GM12878 (cell line): ENCODE results near the gene RFC3. TPM values are rescaled to one million over a fixed set of nuclear protein-coding genes. Genes with fewer than 3 reads are reported as not detected.
A peak's percentile ranks its signal among the peaks of the same experiment; 100 is the strongest.

Experiments
- BRCA1 ChIP-seq: IDR thresholded peaks from 2 replicates; pipeline ENCODE4 v1.6.1; 2011; ENCODE audit warnings: low read depth, low read length, improper control_type of control experiment
- EED ChIP-seq: sonication (generic); IDR thresholded peaks from 2 replicates; pipeline ENCODE4 v1.6.1; 2016; ENCODE audit warnings: antibody characterized with exemption, low read depth
- EGR1 ChIP-seq, 2 experiments: IDR thresholded peaks; 1 replicate in 1 of 2; 2 replicates in 1 of 2; pipeline ENCODE4 v1.6.1; 2011 to 2012; ENCODE audit warnings: low read depth in 2 of 2, low read length in 2 of 2, borderline replicate concordance in 1 of 2, mild to moderate bottlenecking in 1 of 2, moderate library complexity in 1 of 2
- ETV6 ChIP-seq, 2 experiments: fragments of 450-650 bp in 1 of 2; IDR thresholded peaks in 1 of 2; conservative IDR thresholded peaks in 1 of 2; 2 replicates each; pipeline ENCODE4 v1.6.1; 2014; ENCODE audit warnings: antibody characterized with exemption in 1 of 2, borderline replicate concordance in 1 of 2, low read depth in 1 of 2, mild to moderate bottlenecking in 1 of 2, moderate library complexity in 1 of 2
- FOXM1 ChIP-seq: IDR thresholded peaks from 2 replicates; pipeline ENCODE4 v1.6.1; 2012; ENCODE audit warnings: low read depth, mild to moderate bottlenecking, inconsistent platforms, low read length, moderate library complexity
- HCFC1 ChIP-seq: fragments of 150-350 bp; IDR thresholded peaks from 2 replicates; pipeline ENCODE4 v1.6.1; 2014; ENCODE audit warnings: low read length
- HDAC6 ChIP-seq: fragments of 200-600 bp; sonication (generic); IDR thresholded peaks from one replicate; pipeline ENCODE4 v1.8.0; 2017; ENCODE audit warnings: antibody characterized with exemption; ENCODE audit not compliant: unreplicated experiment
- IKZF2 ChIP-seq, 2 experiments: fragments of 450-650 bp; IDR thresholded peaks; 2 replicates each; pipeline ENCODE4 v1.6.1; 2017; ENCODE audit warnings: mild to moderate bottlenecking in 2 of 2, moderate library complexity in 2 of 2
- MLLT1 ChIP-seq: fragments of 450-650 bp; IDR thresholded peaks from 2 replicates; pipeline ENCODE4 v1.6.1; 2016; ENCODE audit warnings: mild to moderate bottlenecking
- MYC ChIP-seq: IDR thresholded peaks from 2 replicates; pipeline ENCODE4 v1.6.1; 2011; ENCODE audit warnings: mild to moderate bottlenecking, low read length, moderate library complexity, inconsistent platforms; ENCODE audit not compliant: insufficient read depth, insufficient replicate concordance, insufficient read length, severe bottlenecking
- NFYB ChIP-seq: IDR thresholded peaks from 2 replicates; pipeline ENCODE4 v1.6.1; 2011; ENCODE audit warnings: low read depth, mild to moderate bottlenecking, low read length, improper control_type of control experiment, moderate library complexity; ENCODE audit not compliant: insufficient read depth
- NR2C1 ChIP-seq: fragments of 450-650 bp; IDR thresholded peaks from 2 replicates; pipeline ENCODE4 v1.6.1; 2017; ENCODE audit warnings: antibody characterized with exemption, mild to moderate bottlenecking, moderate library complexity
- PML ChIP-seq: IDR thresholded peaks from 2 replicates; pipeline ENCODE4 v1.6.1; 2012; ENCODE audit warnings: low read length, inconsistent platforms
- POLR2AphosphoS2 ChIP-seq: IDR thresholded peaks from 2 replicates; pipeline ENCODE4 v1.6.1; 2011; ENCODE audit warnings: low read depth, mild to moderate bottlenecking, low read length, improper control_type of control experiment, moderate library complexity
- POLR2AphosphoS5 ChIP-seq: IDR thresholded peaks from 2 replicates; pipeline ENCODE4 v1.6.1; 2011; ENCODE audit warnings: mild to moderate bottlenecking, low read length, inconsistent platforms
- SMARCA5 ChIP-seq: fragments of 450-650 bp; IDR thresholded peaks from 2 replicates; pipeline ENCODE4 v1.6.1; 2017; ENCODE audit warnings: mild to moderate bottlenecking
- TAF1 ChIP-seq: IDR thresholded peaks from 2 replicates; pipeline ENCODE4 v1.6.1; 2011; ENCODE audit warnings: mild to moderate bottlenecking, low read depth, low read length, borderline replicate concordance
- TARDBP ChIP-seq: IDR thresholded peaks from 2 replicates; pipeline ENCODE4 v1.6.1; 2016; ENCODE audit warnings: borderline replicate concordance
- TCF12 ChIP-seq: IDR thresholded peaks from 2 replicates; pipeline ENCODE4 v1.6.1; 2011; ENCODE audit warnings: low read depth, mild to moderate bottlenecking, low read length
- ZBTB4 ChIP-seq: fragments of 450-650 bp; formaldehyde crosslinking; IDR thresholded peaks from 2 replicates; pipeline ENCODE4 v1.4.0; 2022; ENCODE audit warnings: mild to moderate bottlenecking, moderate library complexity
- ZNF592 ChIP-seq: fragments of 450-650 bp; IDR thresholded peaks from 2 replicates; pipeline ENCODE4 v1.6.1; 2017; ENCODE audit warnings: mild to moderate bottlenecking, moderate library complexity
- polyA plus RNA-seq, 11 experiments: library from polyadenylated mRNA; depleted of rRNA in 4 of 11; unstranded in 6 of 11; stranded (reverse) in 5 of 11; fragments of >200 nt; fragmentation: Nextera tagmentation in 4 of 11; fragmentation: Illumina TruSeq in 1 of 11; extraction: Ambion mirVana in 4 of 11; extraction: Trizol in 1 of 11; gene quantifications; 1 replicate in 1 of 11; 2 replicates in 10 of 11; pipeline versions ENCODE4 v1.2.1 to v1.2.3, GENCODE V29; 2011 to 2016; ENCODE audit warnings: inconsistent platforms in 2 of 11, missing spikeins in 2 of 11, low read depth in 1 of 11
- total RNA-seq, 4 experiments: library from RNA; depleted of rRNA in 3 of 4; stranded (reverse); fragments of >200 nt in 3 of 4; fragmentation: Illumina TruSeq in 1 of 4; extraction: Trizol in 1 of 4; gene quantifications; 2 replicates each; pipeline versions ENCODE4 v1.2.1 to v1.2.3, GENCODE V29; 2013 to 2021

RFC3 gene
- total and polyA plus RNA-seq, 10 of the 15 experiments (the other 5 are each of a cell fraction or from before 2014, with no cell fraction given), result 57.6 to 98.9 (median 81.3) TPM

- no peak for TF ChIP-seq ZBTB4 (CRISPR knock-in tag)
- TF ChIP-seq EGR1 (IDR thresholded peaks at IDR 0.05; ENCODE audit: borderline replicate concordance in 1 of 2, low read depth in 2 of 2, low read length in 2 of 2), result peak in 1 of 2 experiments; percentile 59; a peak in 2 of 3 replicates
- peak; percentile 67 for TF ChIP-seq HCFC1
- no peak for TF ChIP-seq NFYB
- TF ChIP-seq POLR2AphosphoS2, result no peak
- peak; percentile 59; the same call in 1 of the 2 replicates for TF ChIP-seq TAF1
- no peak for TF ChIP-seq SMARCA5
- TF ChIP-seq NR2C1, result no peak
- TF ChIP-seq HDAC6, result no peak
- TF ChIP-seq ETV6 (conservative IDR thresholded peaks at IDR 0.05 in 1 of 2, IDR thresholded peaks at IDR 0.05 in 1 of 2; ENCODE audit: borderline replicate concordance in 1 of 2, low read depth in 1 of 2), result no peak
- TF ChIP-seq MLLT1, result 0 out of 2 replicates have a peak, but pooled peaks have one; percentile 46
- peak; percentile 76 for TF ChIP-seq PML
- peak; percentile 75 for TF ChIP-seq POLR2AphosphoS5
- TF ChIP-seq ZNF592, result no peak
- no peak for TF ChIP-seq MYC
- TF ChIP-seq BRCA1, result peak; percentile 78
- TF ChIP-seq TARDBP, result no peak
- peak; percentile 80 for TF ChIP-seq FOXM1
- peak in 1 of 2 experiments; percentile 28; a peak in 1 of 4 replicates for TF ChIP-seq IKZF2 (IDR thresholded peaks at IDR 0.05)
- TF ChIP-seq TCF12, result 0 out of 2 replicates have a peak, but pooled peaks have one; percentile 2
- TF ChIP-seq EED, result no peak
These were observed at the start of gene RFC3 (continued) for GRCh38 chr13:33817901-33818706.
